ENCODE results near the gene SPATA6.

DNA sequence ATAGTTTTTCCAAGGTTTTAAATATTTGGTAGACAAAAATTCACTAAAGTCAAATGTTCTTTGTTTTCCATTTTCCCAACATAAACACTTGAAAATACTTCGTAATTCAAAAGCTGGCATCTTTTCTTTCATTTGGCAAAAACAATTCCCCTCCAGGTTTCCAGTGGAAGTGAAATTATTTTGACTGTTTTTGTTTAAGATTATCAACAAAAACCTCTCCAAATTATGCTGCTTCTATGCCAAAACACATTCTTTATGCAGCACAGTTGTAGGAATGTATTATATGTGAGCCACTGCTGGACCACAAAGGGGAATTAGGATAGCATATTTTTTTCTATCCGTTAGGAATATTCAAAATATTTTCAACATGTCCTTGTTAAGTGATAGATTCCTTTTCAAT lies 205.4 kb downstream of the SPATA6 start:
- TF ChIP-seq ZBTB8A (tag by site-specific recombination; IDR thresholded peaks at IDR 0.05) (no peak), ZBTB21 (tag by site-specific recombination; IDR thresholded peaks at IDR 0.05) (no peak), ZNF350 (tag by site-specific recombination; IDR thresholded peaks at IDR 0.05) (no peak), ZNF623 (tag by site-specific recombination; IDR thresholded peaks at IDR 0.05) (no peak)
- TF ChIP-seq, protein P1, sequence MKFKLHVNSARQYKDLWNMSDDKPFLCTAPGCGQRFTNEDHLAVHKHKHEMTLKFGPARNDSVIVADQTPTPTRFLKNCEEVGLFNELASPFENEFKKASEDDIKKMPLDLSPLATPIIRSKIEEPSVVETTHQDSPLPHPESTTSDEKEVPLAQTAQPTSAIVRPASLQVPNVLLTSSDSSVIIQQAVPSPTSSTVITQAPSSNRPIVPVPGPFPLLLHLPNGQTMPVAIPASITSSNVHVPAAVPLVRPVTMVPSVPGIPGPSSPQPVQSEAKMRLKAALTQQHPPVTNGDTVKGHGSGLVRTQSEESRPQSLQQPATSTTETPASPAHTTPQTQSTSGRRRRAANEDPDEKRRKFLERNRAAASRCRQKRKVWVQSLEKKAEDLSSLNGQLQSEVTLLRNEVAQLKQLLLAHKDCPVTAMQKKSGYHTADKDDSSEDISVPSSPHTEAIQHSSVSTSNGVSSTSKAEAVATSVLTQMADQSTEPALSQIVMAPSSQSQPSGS (tag by site-specific recombination; IDR thresholded peaks at IDR 0.05; ENCODE audit: low read depth): no peak
- TF ChIP-seq, protein P2, sequence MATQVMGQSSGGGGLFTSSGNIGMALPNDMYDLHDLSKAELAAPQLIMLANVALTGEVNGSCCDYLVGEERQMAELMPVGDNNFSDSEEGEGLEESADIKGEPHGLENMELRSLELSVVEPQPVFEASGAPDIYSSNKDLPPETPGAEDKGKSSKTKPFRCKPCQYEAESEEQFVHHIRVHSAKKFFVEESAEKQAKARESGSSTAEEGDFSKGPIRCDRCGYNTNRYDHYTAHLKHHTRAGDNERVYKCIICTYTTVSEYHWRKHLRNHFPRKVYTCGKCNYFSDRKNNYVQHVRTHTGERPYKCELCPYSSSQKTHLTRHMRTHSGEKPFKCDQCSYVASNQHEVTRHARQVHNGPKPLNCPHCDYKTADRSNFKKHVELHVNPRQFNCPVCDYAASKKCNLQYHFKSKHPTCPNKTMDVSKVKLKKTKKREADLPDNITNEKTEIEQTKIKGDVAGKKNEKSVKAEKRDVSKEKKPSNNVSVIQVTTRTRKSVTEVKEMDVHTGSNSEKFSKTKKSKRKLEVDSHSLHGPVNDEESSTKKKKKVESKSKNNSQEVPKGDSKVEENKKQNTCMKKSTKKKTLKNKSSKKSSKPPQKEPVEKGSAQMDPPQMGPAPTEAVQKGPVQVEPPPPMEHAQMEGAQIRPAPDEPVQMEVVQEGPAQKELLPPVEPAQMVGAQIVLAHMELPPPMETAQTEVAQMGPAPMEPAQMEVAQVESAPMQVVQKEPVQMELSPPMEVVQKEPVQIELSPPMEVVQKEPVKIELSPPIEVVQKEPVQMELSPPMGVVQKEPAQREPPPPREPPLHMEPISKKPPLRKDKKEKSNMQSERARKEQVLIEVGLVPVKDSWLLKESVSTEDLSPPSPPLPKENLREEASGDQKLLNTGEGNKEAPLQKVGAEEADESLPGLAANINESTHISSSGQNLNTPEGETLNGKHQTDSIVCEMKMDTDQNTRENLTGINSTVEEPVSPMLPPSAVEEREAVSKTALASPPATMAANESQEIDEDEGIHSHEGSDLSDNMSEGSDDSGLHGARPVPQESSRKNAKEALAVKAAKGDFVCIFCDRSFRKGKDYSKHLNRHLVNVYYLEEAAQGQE (tag by site-specific recombination; IDR thresholded peaks at IDR 0.05): no peak
- TF ChIP-seq, protein P3, sequence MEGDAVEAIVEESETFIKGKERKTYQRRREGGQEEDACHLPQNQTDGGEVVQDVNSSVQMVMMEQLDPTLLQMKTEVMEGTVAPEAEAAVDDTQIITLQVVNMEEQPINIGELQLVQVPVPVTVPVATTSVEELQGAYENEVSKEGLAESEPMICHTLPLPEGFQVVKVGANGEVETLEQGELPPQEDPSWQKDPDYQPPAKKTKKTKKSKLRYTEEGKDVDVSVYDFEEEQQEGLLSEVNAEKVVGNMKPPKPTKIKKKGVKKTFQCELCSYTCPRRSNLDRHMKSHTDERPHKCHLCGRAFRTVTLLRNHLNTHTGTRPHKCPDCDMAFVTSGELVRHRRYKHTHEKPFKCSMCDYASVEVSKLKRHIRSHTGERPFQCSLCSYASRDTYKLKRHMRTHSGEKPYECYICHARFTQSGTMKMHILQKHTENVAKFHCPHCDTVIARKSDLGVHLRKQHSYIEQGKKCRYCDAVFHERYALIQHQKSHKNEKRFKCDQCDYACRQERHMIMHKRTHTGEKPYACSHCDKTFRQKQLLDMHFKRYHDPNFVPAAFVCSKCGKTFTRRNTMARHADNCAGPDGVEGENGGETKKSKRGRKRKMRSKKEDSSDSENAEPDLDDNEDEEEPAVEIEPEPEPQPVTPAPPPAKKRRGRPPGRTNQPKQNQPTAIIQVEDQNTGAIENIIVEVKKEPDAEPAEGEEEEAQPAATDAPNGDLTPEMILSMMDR (tag by site-specific recombination; IDR thresholded peaks at IDR 0.05): no peak
